Activated CD8-positive, alpha-beta memory T cell treated with anti-CD3 and anti-CD28 coated beads, Interleukin-2, amount 50 U/mL, for 48 hours (primary cell): ENCODE results near the gene GNG7.
"Not testable (repeated sequence)": the region's sequence is repeated elsewhere in the genome, so short reads cannot be mapped to it uniquely, and the experiment has no call there.

Experiments used
- DNase-seq: peaks from one replicate; pipeline ENCODE4 v3.0.0-alpha.2; 2020

The GNG7 gene

DNA sequence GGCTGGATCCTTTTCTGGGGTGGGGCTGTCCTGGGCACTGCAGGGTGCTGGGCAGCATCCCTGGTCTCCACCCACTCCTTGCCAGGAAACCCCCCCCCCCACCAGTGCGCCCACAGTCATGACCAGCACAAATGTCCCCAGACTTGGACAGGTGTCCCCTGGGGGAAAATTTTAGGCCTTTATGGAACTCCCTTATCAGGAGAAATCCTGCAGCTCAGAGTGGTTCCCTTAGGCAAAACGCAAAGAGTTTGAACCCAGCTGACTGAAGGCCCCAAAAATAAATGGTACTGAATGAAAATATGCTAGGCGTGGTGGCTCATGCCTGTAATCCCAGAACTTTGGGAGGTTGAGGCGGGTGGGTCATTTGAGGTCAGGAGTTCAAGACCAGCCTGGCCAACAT is 174.8 kb downstream of the GNG7 start:
- DNase-seq, result no peak

DNA sequence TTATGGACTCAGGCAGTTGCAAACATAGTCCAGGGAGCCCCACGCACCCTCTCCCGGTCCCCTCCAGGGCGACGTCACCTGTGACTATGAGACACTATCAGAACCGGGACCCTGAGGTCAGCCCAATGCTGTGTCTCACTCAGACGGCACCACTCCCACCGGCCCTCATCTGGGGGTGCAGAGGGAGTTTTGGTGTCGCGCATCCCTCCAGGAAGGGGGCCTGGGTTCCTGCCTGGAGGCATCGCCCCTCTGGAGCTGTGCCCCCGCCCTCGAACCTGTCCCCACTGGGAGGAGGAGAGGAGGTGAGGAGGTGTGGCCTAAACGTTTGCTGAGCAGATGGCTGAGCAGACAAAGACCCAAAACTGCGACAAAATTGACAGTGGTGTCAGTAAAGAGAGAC is 175.3 kb downstream of the GNG7 start:
- DNase-seq, result no peak

DNA sequence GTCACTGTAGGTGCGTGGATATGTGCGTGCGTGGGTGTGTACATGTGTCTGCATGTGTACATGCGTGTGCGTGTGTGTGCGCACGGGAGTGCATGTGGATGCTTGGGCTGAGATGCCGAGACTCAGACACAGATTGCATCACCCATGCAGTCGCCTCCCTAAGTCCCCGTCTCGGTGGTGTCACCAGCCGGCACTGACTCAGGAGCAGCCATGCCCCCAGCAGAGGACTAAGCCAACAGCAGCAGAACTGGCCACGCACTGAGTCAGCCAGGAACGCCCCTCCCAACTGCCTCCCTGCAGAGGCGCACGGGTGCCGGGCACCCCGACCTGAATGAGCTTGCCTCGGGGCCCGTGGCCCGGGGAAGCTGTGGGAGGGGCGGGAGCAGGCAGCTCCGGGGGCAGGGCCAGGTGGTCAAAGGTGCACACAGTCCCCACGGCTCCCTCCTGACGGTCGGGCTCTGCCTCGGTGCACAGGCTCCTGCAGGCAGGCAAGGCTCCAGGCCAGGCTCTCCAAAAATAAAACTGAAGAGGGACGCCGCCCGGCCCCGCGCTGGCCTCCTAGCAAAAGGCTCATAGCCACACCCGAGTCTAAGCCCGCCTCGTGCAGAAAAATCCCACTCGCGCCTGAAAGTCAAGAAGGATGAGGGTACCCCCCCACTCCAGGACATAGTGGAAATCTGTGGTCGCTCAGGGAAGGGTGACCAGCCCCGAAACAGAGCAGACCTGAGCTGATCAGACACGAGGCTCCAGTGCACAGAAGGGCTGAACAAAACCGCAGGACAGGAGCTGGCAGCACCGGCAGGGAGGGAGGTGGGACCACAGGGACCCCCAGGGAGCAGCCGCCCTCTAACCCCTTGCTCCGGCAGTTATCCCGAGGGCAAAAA is 177.4 kb downstream of the GNG7 start:
- DNase-seq, result no peak

DNA sequence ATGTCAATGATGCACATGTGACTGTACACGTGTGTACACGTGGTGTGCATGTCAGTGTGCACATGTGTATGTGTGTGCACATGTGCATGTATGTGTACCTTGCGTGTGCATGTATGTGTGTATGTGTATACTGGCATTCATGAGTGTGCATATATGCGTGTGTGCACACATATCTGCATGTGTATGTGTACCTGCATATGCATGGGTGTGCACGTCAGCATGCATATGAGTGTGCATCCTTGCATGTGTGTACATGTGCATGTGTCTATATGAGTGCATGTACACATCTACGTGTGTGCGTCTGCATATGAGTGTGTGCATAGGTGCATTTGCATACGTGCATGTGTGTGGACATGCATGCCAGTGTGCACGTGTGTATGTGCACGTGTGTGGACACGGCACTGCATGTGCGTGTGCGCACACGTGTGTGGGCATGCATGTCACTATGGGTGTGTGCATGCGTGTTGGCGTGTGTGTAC is 178.1 kb downstream of the GNG7 start:
- DNase-seq, result no peak

DNA sequence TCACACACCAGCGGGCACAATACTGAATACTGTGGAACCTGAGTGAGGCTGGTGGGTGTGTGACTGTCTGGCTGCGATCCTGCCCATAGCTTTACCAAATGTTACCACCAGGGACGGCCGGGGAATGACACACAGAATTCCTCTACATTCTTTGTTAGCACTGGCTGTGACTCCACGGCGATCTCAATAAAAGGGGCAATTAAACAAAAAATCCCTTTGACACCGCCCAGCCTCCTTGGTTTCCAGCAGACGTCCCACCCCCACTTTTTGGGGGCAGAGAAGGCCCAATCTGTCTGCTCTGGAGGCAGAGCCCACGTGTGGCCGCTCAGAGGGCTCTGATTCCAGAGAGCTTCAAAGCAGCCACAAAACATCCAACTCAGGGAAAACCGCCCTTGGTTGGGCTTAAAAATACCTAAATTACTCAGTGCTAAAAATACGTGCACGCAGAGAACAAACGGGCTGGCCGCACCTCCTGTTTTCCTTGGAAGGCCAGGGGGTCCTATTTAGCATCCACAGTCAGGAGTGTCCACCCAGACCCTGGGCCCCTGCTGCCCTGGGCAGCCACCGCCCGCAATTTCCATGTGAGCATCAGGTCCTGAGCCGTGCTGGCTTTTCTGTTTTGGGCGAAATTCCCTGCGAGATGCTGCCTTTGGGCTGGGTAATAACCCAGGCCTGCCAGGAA is 178.7 kb downstream of the GNG7 start:
- no peak for DNase-seq

DNA sequence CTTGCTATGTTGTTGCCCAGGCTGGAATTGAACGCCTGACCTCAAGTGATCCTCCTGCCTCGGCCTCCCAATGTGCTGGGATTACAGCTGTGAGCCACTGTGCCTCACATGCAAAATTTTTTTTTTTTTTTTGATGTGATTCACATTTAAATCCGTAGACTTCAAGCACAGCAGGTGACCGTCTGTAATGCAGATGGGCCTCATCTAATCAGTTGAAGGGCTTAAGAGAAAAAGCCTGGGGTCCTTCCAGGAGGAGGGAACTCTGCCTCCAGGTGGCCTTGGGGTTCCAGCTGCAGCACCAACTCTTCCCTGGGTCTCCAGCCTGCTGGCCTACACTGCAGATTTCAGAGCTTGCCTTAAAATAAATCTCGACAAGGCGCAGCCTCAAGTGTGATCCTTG is 183.0 kb downstream of the GNG7 start:
- DNase-seq, result no peak

DNA sequence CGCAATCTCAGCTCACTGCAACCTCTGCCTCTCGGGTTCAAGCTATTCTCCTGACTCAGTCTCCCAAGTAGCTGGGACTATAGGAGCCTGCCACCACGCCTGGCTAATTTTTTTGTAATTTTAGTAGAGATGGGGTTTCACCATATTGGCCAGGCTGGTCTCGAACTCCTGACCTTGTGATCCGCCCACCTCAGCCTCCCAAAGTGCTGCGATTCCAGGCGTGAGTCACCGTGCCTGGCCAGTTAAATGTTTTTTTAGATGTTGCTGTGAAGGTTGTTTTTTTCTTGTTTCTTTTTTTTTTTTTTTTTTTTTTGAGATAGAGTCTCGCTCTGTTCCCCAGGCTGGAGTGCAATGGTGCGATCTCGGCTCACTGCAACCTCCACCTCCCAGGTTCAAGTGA is 183.6 kb downstream of the GNG7 start:
- DNase-seq, result not testable (repeated sequence)

DNA sequence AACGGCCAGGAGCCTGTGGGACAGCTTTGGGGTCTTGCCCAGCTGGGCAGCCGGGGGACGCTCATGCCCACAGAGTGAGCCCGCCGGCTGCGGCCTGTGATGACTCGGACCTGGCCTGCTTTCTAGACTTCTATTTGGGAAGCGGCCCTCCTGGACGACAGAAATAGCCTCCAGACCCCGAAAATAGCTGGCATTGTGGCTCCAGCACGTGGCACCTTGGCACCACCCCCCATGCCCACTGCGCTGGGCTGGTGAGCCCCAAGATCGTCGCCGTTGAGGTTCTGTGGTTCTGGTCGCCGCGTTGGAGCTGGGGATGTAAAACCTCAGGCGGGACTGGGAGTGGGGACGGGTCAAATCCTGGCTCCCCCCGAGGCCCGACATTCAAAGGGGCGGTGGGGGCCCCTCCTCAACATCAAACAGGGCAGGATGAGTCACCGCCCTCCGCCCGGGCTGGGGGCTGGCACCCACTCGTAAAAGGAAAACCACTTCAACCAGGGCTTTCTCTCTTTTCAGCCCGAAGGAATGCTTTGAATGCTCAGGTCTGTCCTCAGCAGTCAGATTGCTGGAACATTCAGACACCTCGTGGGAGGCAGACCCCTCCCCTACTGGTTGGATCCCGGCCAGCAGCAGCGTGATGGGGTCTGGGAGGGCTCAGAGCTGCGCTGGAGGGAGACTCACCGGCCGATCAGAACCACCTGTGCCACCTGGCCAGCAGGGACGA is 184.5 kb downstream of the GNG7 start:
- no peak for DNase-seq

DNA sequence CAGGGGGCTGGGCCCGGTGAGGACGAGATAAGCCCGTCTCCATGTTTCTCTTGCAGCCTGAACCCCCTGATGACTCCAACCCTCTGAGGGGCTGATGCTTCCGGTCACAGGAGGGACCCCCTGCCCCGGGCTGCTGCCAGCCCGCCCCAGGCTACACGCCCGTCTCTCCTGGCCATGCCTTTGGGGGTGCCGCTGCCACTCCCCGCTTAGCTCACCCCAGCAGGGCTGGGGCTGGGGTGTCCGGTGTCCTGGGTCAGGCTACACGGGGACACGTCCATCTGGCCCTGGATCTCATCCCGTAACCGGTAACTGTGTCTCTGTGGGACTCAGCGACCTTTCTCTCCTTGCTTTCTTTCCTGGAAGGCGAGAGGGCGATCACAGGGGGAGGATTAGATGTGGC is 185.8 kb downstream of the GNG7 start:
- DNase-seq, result no peak

DNA sequence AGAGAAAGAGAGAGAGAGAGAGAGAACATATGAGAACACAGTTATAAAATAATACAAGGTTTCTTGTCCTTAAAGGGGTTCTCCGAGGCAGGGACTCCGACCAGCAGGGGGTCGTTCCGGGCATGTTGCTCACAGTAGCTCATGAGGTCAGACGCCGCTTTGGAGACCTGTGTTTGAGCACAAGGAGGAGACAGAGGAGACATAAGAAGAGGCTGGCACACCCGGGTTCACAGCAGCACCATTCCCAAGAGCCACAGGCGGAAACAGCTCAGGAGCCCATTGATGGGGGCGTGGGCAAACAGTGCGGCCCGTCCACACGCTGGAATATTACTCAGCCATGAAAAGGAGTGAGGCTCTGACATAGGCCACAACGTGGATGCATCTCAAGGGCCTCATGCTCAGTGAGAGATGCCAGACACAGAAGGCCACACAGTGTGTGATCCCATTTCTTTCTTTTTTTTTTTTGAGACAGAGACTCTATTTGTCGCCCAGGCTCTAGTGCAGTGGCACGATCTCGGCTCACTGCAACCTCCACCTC is 187.4 kb downstream of the GNG7 start:
- DNase-seq, result no peak

DNA sequence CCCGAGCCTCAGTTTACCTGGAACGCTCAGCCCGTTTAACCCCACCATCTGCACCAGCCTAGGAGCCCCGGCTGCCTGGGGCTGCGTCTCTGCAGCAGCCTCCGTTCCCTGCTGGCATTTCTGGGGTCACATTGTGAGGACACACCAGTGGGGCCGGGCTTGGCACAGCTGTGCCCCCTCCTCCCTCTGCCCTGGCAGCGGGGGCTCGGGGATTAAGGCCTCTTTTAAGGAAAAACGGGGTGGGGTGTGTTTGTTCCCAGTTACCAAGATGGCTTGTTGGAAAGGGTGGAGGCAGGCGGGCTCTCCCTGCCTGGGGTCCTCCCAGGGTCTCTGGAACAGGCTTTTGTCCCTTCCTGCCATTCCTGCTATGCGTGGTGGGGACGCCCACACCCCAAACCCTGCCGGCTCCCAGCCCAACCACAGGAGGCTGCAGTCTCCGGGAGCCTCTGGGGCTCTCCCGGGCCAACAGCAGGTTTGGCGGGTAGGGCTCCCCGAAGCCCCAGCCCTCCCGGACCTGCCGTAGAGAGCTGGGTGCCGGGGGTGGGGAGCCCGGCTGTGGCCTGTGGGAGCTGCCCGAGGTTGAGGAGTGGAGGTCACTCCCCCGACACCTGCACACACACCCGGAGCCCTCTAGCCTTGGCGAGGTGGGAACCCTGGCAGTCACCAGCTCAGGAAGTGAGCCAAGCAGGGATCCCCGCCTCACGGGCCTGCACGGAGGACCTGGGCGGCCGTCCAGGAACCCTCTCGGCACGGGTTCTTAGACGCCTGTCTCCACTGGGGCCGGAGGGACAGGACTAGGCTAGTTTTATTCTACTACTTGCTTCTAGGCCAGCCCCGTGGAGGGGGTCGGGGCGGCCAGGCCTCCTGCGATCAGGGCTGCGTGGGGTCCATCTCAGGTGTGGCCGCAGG is 189.7 kb downstream of the GNG7 start:
- DNase-seq, result no peak

DNA sequence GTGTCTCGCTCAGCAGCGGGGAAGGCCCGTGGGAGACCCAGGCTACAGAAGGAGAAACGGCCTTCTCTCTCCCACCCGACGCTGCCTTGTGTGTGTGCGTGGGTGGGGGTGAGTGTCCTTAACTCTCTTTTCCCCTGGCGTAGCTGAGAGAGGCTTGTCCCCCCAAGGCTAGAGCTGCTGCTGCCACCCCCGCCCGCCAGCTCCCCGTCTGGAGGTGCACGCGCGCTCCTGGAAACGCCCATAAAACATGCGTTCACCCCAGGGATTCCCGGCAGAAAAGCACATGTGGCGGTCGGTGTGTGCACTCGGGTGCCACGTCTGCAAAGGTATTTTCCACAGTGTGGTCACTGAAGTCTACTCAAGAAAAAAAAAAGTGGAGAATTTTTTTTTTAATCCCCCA is 190.5 kb downstream of the GNG7 start:
- no peak for DNase-seq

DNA sequence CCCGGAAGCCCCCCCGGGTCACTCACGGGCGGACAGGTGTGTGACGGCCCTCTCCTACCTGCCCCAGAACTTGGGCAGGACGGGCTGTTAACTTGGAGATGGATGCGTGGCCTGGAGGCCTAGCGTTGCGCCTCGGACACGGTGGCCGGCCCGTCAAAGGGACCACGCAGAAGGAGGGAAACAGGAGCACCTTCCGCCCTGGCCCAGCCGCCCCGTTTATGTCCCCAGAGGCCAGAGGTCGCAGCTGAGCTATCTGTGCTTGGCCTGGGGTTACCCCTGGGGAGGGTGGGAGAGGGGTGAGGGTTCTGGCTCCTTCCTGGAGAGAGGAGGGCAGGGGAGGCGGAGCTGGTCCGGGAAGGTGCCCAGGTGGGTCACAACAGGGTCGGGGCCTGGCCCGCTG is 190.9 kb downstream of the GNG7 start:
- no peak for DNase-seq

DNA sequence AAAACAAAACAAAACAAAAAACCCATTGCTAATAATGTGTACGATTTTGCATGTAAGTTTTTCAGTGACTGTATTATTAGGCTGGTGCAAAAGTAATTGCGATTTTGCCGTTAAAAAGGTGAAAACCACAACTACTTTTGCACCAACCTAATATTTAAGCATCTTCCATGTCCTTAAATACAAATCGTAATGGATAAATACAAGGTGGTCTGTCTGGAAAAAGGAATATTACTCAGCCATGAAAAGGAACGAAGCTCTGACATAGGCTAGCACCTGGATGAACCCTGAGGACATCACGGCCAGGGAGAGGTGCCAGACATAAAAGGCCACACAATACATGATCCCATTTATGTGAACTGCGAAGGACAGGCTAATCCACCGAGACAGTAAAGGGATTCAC is 193.4 kb downstream of the GNG7 start:
- DNase-seq, result no peak

DNA sequence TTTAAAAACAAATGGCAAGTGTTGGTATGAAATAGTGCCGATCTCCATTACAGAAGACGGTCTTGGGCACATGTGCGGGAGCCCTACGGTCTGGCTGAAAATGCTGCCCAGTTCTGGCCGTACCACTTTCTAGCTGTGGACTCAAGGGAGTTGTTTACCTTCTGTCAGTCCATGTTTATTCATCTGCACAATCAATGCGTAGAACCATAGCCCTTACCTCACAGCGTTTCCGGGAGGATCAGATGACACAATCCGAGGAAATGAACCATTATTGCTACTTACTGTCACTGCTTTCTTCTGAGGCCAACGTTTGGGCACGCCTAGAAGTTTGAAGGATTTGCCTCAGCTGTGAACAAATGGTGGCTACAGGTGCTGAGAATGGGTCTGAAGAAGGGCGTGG is 195.4 kb downstream of the GNG7 start:
- no peak for DNase-seq

DNA sequence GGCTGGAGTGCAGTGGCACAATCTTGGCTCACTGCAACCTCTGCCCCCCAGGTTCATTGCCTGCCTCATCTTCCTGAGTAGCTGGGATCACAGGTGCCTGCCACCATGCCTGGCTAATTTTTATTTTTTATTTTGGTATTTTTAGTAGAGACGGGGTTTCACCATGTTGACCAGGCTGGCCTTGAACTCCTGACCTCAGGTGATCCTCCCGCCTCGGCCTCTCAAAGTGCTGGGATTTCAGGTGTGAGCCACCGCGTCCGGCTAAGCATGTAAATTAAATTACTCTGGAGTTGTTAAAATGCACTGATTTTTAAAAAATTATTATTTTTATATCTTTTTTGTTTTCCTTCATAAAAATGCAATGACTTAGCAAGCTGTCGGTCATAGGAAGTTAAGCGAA is 195.8 kb downstream of the GNG7 start:
- DNase-seq, result not testable (repeated sequence)

DNA sequence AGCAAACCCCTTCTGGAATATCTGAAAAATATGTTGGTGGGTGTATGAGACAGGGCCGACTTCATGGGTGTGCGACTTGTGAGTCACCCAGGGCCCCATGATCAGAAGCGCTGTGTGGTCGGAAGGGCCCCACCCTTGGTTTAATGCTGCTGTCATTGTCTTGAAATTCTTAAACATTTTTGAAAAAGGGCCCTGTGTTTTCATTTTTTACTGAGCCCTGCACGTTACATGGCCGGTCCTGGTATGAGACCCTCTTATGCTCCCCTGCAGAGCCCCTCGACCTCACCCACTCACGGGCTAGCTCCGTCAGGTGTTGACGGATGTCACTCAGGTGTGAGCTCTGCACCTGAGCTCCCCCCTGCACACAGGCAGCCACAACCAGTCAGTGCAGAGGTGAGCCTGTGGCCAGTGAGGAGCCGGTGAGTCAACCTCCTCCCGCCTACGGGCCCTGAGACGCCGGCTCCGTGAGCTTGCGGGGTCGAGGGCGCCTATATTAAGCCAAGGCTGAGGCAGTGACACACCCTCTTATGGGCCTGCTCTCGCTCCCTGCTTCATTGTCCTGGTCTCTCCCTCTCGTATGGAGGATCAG is 198.9 kb downstream of the GNG7 start:
- DNase-seq, result peak; percentile 88

DNA sequence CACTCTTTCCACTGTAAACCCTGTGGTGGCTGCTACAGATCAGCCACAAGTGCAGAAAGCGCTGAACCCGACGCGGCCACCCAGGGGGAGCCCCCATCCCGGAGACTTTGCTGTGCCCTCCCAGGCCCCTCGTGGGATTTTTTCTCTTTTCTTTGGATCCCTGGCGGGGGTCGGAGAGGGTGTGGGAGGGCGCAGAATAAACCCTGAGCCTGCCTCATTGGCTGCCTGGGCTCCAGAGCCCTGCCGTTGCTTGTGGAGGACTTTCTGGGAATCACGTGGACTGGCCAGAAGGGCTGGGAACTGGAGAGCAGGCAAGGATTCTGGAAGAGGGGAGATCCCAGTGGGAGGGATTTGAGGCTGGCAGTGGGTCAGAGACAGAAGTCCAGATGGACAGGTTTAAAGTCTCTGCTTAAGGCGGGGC is 201.6 kb downstream of the GNG7 start:
- no peak for DNase-seq

DNA sequence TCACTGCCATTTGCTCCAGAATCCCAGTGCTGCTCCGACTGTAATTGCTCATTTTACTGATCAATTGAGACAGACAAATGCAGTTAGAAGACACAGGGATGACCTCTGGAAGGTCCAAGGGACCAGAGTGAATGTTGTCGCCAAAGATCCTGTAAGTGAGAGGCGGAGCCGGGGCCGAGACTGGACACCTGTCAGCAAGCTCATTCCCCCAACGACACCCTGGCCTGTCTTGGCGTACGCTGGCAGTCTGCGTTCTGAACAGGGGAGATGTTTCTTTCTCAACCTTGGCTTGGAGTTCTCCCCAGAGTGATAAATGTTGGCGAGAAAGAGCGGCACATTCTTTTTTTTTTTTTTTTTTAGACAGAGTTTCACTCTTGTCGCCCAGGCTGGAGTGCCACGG is 202.3 kb downstream of the GNG7 start:
- DNase-seq, result no peak

DNA sequence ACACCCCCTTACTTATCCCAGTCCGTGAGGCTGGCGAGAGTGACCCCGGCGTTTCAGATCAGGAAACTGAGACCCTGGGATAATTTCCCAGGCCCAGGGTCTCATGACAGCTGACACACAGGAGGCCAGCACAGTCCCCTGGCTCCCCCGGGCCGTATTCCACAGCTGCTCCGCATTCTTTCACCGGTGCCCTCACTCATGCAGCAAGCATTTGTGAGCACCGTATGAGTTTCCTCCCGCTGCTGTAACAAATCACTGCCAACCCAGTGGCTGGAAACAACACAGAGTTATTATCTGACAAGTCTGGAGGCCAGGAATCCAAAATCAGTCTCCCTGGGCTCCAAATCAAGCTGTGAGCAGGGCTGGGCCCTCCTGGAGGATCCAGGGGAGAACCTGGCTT is 205.3 kb downstream of the GNG7 start:
- DNase-seq, result no peak

DNA sequence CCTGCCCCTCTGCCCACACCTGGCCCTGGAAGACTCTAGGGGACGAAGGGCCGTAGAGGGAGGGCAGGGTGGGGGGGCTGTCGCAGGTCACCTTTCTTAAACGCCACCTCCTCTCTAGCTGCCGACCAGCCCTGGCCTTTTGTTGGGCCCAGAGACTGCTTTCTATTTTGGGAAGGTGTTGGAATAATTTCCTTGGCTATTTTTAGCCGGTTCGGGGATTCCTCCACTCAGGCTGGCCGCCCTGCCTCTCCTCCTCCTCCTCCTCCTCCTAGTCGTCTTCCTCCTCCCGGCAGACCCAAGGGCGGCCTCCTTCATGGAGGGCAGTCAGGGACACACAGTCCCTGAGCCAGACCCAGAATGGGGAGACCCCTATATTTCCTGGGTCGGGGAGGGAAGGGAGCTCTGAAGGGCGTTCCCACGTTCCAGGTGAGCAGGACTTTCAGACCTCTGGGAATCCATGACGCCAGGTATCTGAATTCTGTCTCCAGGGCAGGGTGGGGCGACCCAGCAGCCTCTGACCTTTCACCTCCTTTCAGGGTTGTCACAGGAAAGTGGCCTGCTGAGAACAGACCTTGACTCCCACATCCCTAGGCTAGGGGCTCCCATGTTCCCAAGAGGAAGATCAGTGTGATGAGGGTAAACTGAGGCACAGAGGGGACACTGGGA is 206.7 kb downstream of the GNG7 start:
- DNase-seq, result no peak
